Natural killer cell (primary cell): ENCODE measurements around the gene MYBPC1. TPM values are rescaled to one million over a fixed set of nuclear protein-coding genes. Genes with fewer than 3 reads are reported as not detected.

ENCODE experiments used
- ATAC-seq, 3 donors: fragments of 150-1000 bp in 2 of 3; fragments of 200-7000 bp in 1 of 3; cut with Tn5 transposase; 1 replicate in 1 of 3; 2 replicates in 2 of 3; pipeline ENCODE4 v1.10.0; 2021; ENCODE audit warnings: mild to moderate bottlenecking in 2 of 3, moderate library complexity in 2 of 3
- DNase-seq, 2 donors: peaks; one replicate each; pipeline versions ENCODE4 v3.0.0 to v3.0.0-alpha.2; 2013 to 2021; ENCODE audit warnings: mixed read lengths in 1 of 2
- H3K27ac ChIP-seq: one replicate; pipeline ENCODE4 v1.5.1; 2013; ENCODE audit warnings: mild to moderate bottlenecking, low read length
- H3K27me3 ChIP-seq: one replicate; pipeline ENCODE4 v1.6.1; 2013; ENCODE audit warnings: low read length; ENCODE audit not compliant: control insufficient read depth, insufficient read depth
- H3K36me3 ChIP-seq: one replicate; pipeline ENCODE4 v1.6.1; 2013; ENCODE audit warnings: low read length; ENCODE audit not compliant: control insufficient read depth, insufficient read depth
- H3K4me1 ChIP-seq: one replicate; pipeline ENCODE4 v1.6.1; 2013; ENCODE audit warnings: low read length; ENCODE audit not compliant: control insufficient read depth, insufficient read depth
- H3K4me3 ChIP-seq: one replicate; pipeline ENCODE4 v1.5.1; 2013; ENCODE audit warnings: low read length
- H3K9me3 ChIP-seq: one replicate; pipeline ENCODE4 v1.6.1; 2013; ENCODE audit warnings: low read length; ENCODE audit not compliant: control insufficient read depth, insufficient read depth
- H3K27ac Mint-ChIP-seq, 2 donors: one replicate each; pipeline ENCODE4 v1.8.0; 2022; ENCODE audit warnings: mild to moderate bottlenecking in 2 of 2, mixed read lengths in 2 of 2, moderate library complexity in 1 of 2
- H3K27me3 Mint-ChIP-seq, 2 donors: one replicate each; pipeline ENCODE4 v1.8.0; 2022; ENCODE audit warnings: low read depth in 2 of 2, mixed read lengths in 2 of 2
- H3K36me3 Mint-ChIP-seq: one replicate; pipeline ENCODE4 v1.8.0; 2022; ENCODE audit warnings: mixed read lengths
- H3K4me1 Mint-ChIP-seq, 2 donors: one replicate each; pipeline ENCODE4 v1.8.0; 2022; ENCODE audit warnings: mixed read lengths in 2 of 2
- H3K4me3 Mint-ChIP-seq: one replicate; pipeline ENCODE4 v1.8.0; 2022; ENCODE audit warnings: mild to moderate bottlenecking, moderate library complexity, mixed read lengths
- H3K9me3 Mint-ChIP-seq, 2 donors: one replicate each; pipeline ENCODE4 v1.8.0; 2022; ENCODE audit warnings: mixed read lengths in 2 of 2
- WGBS: methylation state at CpG from one replicate; pipeline ENCODE4 v1.1.7; 2013; ENCODE audit warnings: missing lambda C conversion rate; ENCODE audit not compliant: insufficient coverage; 5-methylcytosine and 5-hydroxymethylcytosine counted together
- intact Hi-C: fragments of 100-400 bp; cut with micrococcal nuclease; formaldehyde crosslinking; loops from one replicate; pipeline ENCODE4 v1.14.2; 2022
- total RNA-seq, 4 donors: library from RNA; stranded (reverse); fragments of 120-200 nt in 1 of 4; gene quantifications; one replicate each; pipeline versions ENCODE4 v1.2.3 to v1.2.4, GENCODE V29; 2013 to 2022
- TF ChIP-seq, protein P1 (sequence below): fragments of 200-600 bp; IDR thresholded peaks from one replicate; pipeline ENCODE4 v1.8.0; 2022; ENCODE audit warnings: antibody characterized with exemption

Gene MYBPC1
- total RNA-seq, 3 donors from 2014 or later (not counting 1 experiment from before 2014, with no cell fraction given), result not detected

DNA sequence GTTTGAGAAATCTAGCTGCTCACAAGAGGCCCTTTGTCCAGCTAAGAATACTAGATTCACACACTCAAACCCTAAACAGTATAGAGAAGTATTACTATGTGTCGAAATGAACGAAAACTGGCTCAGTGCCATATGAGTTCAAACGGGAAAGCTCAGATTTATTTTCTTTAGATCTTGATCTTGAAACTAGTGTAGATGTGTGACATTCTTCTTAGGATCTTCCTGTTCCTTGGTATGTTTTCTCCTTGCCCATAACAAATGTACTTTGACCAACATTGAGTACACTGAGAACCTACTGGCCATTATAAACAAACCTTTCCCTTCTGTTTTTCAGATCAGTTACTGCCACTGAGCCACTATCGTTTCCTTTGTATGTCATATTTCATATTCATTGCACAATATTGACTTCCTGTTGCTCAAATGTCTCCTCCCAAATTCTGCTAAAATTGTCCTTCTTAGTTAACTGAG is 21.3 kb downstream of the MYBPC1 start:
- Histone ChIP-seq H3K4me3 (no peak overlapping the region), H3K27ac (peak overlapping the region; percentile 8), H3K27me3 (no peaks in the 10 kb centered on the region), H3K4me1 (peaks cover 3% of the 10 kb centered on the region), H3K9me3 (no peaks in the 10 kb centered on the region), H3K36me3 (no peaks in the 10 kb centered on the region)
- no peaks in the 10 kb centered on the region for H3K36me3 Mint-ChIP-seq
- peak in 1 of 3 donors; percentile 38 for ATAC-seq
- peaks cover 11 to 13% of the 10 kb centered on the region in 2 donors for H3K4me1 Mint-ChIP-seq
- peak overlapping the region; percentile 1 to 42 for H3K27ac Mint-ChIP-seq
- peak in 1 of 2 donors; percentile 17 for DNase-seq
- peak overlapping the region; percentile 14 for H3K4me3 Mint-ChIP-seq
- H3K9me3 Mint-ChIP-seq, result no peaks in the 10 kb centered on the region
- peaks cover 3 to 9% of the 10 kb centered on the region in 2 donors for H3K27me3 Mint-ChIP-seq
- WGBS, result 6% methylated on average over 4 of the region's 4 CpGs
- TF ChIP-seq, protein P1, sequence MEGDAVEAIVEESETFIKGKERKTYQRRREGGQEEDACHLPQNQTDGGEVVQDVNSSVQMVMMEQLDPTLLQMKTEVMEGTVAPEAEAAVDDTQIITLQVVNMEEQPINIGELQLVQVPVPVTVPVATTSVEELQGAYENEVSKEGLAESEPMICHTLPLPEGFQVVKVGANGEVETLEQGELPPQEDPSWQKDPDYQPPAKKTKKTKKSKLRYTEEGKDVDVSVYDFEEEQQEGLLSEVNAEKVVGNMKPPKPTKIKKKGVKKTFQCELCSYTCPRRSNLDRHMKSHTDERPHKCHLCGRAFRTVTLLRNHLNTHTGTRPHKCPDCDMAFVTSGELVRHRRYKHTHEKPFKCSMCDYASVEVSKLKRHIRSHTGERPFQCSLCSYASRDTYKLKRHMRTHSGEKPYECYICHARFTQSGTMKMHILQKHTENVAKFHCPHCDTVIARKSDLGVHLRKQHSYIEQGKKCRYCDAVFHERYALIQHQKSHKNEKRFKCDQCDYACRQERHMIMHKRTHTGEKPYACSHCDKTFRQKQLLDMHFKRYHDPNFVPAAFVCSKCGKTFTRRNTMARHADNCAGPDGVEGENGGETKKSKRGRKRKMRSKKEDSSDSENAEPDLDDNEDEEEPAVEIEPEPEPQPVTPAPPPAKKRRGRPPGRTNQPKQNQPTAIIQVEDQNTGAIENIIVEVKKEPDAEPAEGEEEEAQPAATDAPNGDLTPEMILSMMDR, result no peak
- intact Hi-C loops, result no loop called here

- intact Hi-C loops, result no loop called here
- H3K27me3 Mint-ChIP-seq, result peaks cover 3 to 9% of the 10 kb centered on the region in 2 donors
- Histone ChIP-seq H3K36me3 (no peaks in the 10 kb centered on the region), H3K27me3 (no peaks in the 10 kb centered on the region), H3K27ac (no peak overlapping the region), H3K4me3 (no peak overlapping the region), H3K4me1 (peaks cover 3% of the 10 kb centered on the region), H3K9me3 (no peaks in the 10 kb centered on the region)
- TF ChIP-seq, protein P1, result no peak
- H3K27ac Mint-ChIP-seq, result no peak overlapping the region
- DNase-seq (no peak), ATAC-seq (no peak)
- H3K4me3 Mint-ChIP-seq, result no peak overlapping the region
- peaks cover 11 to 13% of the 10 kb centered on the region in 2 donors for H3K4me1 Mint-ChIP-seq
- WGBS, result 88% methylated on average over 2 of the region's 2 CpGs
- no peaks in the 10 kb centered on the region for H3K9me3 Mint-ChIP-seq
- no peaks in the 10 kb centered on the region for H3K36me3 Mint-ChIP-seq
Measured at GRCh38 chr12:101619026-101619786, 24.4 kb downstream of the MYBPC1 start.

GRCh38 chr12:101619858-101620761 is 25.3 kb downstream of the MYBPC1 start:
- Histone ChIP-seq H3K27me3 (no peaks in the 10 kb centered on the region), H3K9me3 (no peaks in the 10 kb centered on the region), H3K36me3 (no peaks in the 10 kb centered on the region), H3K4me1 (peaks cover 3% of the 10 kb centered on the region), H3K27ac (no peak overlapping the region), H3K4me3 (no peak overlapping the region)
- Mint-ChIP-seq H3K9me3 (no peaks in the 10 kb centered on the region), H3K27ac (no peak overlapping the region), H3K4me1 (peaks cover 11 to 13% of the 10 kb centered on the region in 2 donors), H3K36me3 (no peaks in the 10 kb centered on the region), H3K4me3 (no peak overlapping the region), H3K27me3 (peaks cover 3 to 9% of the 10 kb centered on the region in 2 donors)
- intact Hi-C loops, result no loop called here
- DNase-seq (no peak), ATAC-seq (no peak)
- 51% methylated on average over 4 of the region's 6 CpGs for WGBS
- TF ChIP-seq, protein P1, result no peak
